IgD-negative memory B cell (primary cell): Measurements from ENCODE around the gene KCNQ1. TPM values are rescaled to one million over a fixed set of nuclear protein-coding genes. Genes with fewer than 3 reads are reported as not detected.

Experiments
- H3K27ac Mint-ChIP-seq, 3 donors: one replicate each; pipeline ENCODE4 v1.8.0; 2020 to 2022; ENCODE audit warnings: mild to moderate bottlenecking in 3 of 3, mixed read lengths in 3 of 3, moderate library complexity in 1 of 3
- H3K27me3 Mint-ChIP-seq: one replicate; pipeline ENCODE4 v1.8.0; 2021; ENCODE audit warnings: mixed read lengths
- H3K36me3 Mint-ChIP-seq: one replicate; pipeline ENCODE4 v1.8.0; 2020; ENCODE audit warnings: mild to moderate bottlenecking, mixed read lengths
- H3K4me1 Mint-ChIP-seq, 3 donors: one replicate each; pipeline ENCODE4 v1.8.0; 2020 to 2022; ENCODE audit warnings: mixed read lengths in 3 of 3, mild to moderate bottlenecking in 1 of 3
- H3K4me3 Mint-ChIP-seq, 4 donors: one replicate each; pipeline ENCODE4 v1.8.0; 2020 to 2022; ENCODE audit warnings: mild to moderate bottlenecking in 4 of 4, mixed read lengths in 4 of 4, moderate library complexity in 3 of 4
- H3K9me3 Mint-ChIP-seq, 3 donors: one replicate each; pipeline ENCODE4 v1.8.0; 2020 to 2021; ENCODE audit warnings: mixed read lengths in 3 of 3, mild to moderate bottlenecking in 1 of 3
- polyA plus RNA-seq: library from polyadenylated mRNA; unstranded; fragments of 300-500 nt; fragmentation: Illumina TruSeq; gene quantifications from one replicate; pipeline ENCODE4 v1.2.3, GENCODE V29; 2021

The KCNQ1 gene
- polyA plus RNA-seq, 1 donor from 2014 or later: 20.5 TPM

DNA sequence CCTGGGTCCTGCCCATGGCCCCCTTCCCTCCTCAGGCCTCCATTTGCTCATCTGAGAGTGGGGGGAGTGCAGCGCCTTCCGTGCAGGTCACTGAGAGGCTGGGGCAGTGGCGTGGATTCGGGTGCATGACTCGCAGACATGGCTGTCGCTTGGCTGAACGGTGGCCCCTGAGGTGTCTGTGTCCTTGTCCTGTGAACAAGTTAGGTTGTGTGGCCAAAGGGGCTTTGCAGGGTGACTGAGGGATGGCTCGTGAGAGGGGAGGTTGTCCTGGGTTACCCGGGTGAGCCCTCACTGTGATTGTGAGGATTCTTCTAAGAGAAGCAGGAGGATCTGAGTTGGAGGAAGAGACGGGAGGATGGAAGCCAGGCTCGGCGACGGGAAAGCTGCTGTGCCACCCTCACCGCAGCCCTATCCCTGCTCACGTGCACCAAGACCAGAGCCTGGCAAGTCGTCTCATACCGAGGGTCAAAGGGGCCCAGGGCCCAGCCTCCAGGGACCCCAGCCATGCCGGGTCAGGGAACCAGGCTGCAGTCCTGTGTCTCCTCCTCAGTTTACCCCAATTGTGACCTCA lies 79.1 kb downstream of the KCNQ1 start:
- no peak overlapping the region for H3K27ac Mint-ChIP-seq
- H3K4me1 Mint-ChIP-seq: peaks cover 21 to 38% (median 31%) of the 10 kb centered on the region in 3 donors
- no peaks in the 10 kb centered on the region for H3K9me3 Mint-ChIP-seq
- no peaks in the 10 kb centered on the region for H3K27me3 Mint-ChIP-seq
- peak overlapping the region in 2 of 4 donors; percentile 35 to 58 for H3K4me3 Mint-ChIP-seq
- peaks cover 2% of the 10 kb centered on the region for H3K36me3 Mint-ChIP-seq

DNA sequence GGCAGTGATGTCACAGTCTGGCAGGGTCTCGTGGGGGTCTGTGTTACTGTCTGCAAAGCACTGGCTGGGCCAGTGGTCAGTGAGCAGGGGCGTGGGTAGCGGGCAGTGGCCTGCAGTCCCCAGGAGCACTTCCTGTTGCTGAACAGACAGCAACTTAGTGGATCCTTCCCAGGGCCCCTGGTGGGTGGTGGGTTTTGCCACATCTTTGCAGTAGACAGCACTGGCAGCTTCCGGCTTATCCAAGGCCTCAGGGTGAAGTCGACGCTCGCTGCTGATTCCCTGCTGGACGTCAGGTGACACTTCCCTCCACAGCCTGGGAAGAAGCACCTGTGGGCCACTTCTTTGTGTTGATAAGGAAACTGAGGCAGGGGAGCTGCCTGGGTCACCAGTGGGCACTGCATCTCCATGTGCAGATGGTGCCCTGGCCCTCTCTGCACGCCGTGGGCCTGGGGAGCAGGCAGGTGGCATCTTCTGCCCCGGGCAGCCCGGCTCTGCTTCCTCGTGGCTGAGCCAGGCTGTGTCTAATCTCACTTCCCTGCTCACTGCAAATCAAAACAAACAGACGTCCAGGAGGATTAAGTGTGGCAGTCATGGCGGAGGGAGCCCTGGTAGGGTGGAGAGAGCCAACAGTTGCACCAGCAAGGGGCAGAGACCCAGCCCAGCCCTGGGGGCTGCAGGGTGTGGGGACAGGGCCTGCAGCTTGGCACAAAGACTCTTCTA lies 79.8 kb downstream of the KCNQ1 start:
- peak overlapping the region in 2 of 4 donors; percentile 20 to 38 for H3K4me3 Mint-ChIP-seq
- peaks cover 2% of the 10 kb centered on the region for H3K36me3 Mint-ChIP-seq

DNA sequence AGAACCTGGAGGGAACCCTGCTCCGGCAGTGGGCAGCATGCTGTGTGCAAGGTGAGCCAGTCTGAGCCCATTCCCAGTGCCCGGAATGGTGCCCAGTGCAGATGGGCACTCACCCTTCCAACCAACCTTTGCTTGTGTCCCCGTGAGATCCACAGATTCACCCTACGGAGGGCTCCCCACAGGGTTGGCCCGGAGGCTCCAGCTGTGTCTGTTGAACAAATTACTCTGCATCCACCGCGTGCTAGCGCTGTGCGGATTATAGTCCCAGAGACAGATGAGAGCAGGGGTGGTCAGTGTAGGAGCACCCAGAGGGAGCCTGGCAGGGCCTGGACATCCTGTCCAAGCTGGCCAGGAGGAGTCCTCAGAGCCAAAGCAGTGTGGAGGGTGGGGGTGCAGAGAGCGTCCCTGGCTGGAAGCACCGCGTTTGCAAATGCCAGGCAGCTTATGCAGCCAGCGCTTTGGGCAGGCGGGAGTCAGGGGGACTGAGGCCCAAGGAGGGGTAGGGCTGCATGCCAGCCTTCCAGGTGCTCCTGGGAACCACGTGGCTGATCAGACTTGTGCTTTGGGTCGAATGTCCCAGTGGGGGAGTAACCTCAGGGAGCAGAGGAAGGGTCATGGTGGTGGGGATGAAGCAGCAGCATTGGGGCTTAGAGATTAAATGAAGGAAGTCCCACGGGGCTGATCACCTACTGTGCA lies 80.5 kb downstream of the KCNQ1 start:
- H3K4me3 Mint-ChIP-seq: peak overlapping the region in 3 of 4 donors; percentile 20 to 97 (median 48)
- H3K27me3 Mint-ChIP-seq: no peaks in the 10 kb centered on the region
- H3K36me3 Mint-ChIP-seq: peaks cover 2% of the 10 kb centered on the region
- H3K9me3 Mint-ChIP-seq: no peaks in the 10 kb centered on the region
- H3K27ac Mint-ChIP-seq: peak overlapping the region in 1 of 3 donors; percentile 97
- peaks cover 21 to 38% (median 31%) of the 10 kb centered on the region in 3 donors for H3K4me1 Mint-ChIP-seq

More for the DNA sequence above, 79.8 kb downstream of the KCNQ1 start:
- H3K27me3 Mint-ChIP-seq: no peaks in the 10 kb centered on the region
- H3K4me1 Mint-ChIP-seq: peaks cover 21 to 38% (median 31%) of the 10 kb centered on the region in 3 donors
- H3K9me3 Mint-ChIP-seq: no peaks in the 10 kb centered on the region
- peak overlapping the region in 1 of 3 donors; percentile 63 for H3K27ac Mint-ChIP-seq

DNA sequence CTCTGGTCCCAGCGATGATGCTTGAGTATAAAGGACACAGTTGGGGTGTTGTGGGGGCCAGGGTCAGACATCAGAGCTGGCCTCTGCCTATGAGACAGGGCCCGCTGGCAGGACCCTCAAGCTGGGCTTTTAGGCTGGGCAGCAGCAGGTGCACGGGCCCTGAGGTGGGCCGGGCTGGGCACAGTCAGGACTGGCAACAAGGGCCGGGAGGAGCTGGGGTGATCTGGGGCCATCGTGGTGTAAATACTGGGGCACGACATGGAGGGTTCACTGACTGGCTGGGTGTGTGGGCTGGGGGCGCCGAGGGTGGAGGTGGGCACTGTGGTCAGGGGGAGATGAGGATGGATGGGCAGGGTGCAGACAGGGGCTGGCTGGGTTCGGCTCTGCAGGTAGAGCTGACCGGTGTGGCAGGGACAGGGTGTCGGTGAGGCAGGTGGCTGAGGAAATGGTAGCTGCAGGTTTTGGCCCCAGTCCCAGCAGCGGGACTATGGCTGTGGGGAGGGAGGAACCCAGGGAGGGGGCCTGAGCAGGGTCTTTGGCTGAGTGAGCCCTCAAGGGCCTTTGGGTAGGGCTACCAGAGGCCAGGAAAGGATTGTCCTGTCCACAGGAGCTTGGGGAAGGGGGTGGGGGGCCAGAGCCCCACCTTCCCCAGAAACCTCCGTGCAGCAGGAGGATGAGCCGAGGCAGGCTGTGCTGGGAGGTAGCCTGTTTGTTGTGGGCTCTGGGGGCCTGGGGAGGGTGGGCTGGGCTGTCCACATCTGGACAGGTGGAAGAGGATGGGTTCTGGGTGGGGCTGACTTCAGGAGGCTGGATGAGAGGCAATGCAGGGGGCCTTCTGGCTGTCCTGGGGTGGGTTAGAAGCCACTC lies 81.4 kb downstream of the KCNQ1 start:
- Mint-ChIP-seq H3K9me3 (no peaks in the 10 kb centered on the region), H3K36me3 (peaks cover 2% of the 10 kb centered on the region), H3K27me3 (no peaks in the 10 kb centered on the region), H3K4me1 (peaks cover 21 to 35% (median 30%) of the 10 kb centered on the region in 3 donors), H3K27ac (peak overlapping the region; percentile 89 to 97 (median 91)), H3K4me3 (peak overlapping the region; percentile 73 to 97 (median 86))

DNA sequence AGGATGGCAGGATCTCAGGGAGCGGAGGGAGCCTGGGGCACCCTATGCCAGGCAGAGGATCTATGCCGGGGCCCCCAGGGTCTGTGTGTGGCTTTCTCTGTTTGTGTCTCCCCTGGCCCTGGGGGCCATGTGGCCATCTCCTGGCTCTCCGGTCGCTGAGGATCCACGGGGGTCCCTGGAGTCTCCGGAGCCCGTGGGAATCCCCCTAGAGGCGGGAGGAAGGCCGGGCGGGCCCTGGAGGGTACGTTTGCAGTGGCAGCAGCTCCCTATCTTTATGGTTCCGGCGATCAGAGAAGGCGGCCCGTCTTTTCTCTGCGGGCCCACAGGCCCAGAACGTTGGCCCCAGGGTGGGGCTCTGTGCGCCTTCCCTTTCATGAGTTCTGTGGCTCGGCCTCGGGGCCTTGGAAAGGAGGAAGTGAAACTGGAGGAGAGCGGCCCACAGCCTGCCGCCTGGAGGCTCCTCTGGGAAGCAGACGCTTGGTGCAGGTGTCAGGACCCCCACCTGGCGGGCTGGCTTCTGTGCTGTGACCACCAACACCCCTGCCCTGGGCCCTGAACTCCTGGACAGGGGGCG lies 82.1 kb downstream of the KCNQ1 start:
- Mint-ChIP-seq H3K9me3 (no peaks in the 10 kb centered on the region), H3K27me3 (no peaks in the 10 kb centered on the region), H3K27ac (peak overlapping the region; percentile 91 to 97 (median 95)), H3K36me3 (peaks cover 2% of the 10 kb centered on the region), H3K4me1 (peaks cover 21 to 39% (median 32%) of the 10 kb centered on the region in 3 donors), H3K4me3 (peak overlapping the region; percentile 73 to 97 (median 86))

DNA sequence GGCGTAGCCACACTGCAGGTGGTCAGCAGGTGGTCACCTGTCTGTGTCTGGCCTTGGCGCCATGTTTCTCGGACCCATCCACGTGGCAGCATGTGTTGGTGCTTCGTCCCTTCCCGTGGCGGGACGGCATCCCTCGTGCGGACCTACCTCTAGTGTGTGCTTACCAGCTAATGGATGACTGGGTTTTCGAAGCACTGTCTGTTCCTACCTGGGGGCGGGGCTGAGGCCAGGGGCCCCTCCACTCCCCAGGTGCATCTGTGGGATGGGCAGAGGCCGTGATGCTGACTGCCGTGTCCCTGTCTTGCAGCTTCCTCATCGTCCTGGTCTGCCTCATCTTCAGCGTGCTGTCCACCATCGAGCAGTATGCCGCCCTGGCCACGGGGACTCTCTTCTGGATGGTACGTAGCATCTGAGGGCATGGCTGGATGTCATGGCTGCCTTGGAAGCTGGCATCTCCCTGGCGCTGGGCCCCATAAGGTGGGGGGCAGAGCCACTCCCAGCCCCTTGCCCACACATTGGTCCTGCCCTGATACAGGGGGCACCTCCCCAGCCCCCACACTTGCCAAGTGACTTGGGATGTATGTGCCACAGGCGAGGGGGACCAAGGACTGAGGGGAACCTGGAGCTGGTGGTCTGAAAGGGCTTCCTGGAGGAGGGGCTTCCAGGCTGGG lies 82.9 kb downstream of the KCNQ1 start:
- H3K9me3 Mint-ChIP-seq: no peaks in the 10 kb centered on the region
- peak overlapping the region; percentile 91 to 97 (median 95) for H3K27ac Mint-ChIP-seq
- peaks cover 2% of the 10 kb centered on the region for H3K36me3 Mint-ChIP-seq
- peaks cover 24 to 41% (median 36%) of the 10 kb centered on the region in 3 donors for H3K4me1 Mint-ChIP-seq
- peaks cover under 1% of the 10 kb centered on the region for H3K27me3 Mint-ChIP-seq
- no peak overlapping the region for H3K4me3 Mint-ChIP-seq

DNA sequence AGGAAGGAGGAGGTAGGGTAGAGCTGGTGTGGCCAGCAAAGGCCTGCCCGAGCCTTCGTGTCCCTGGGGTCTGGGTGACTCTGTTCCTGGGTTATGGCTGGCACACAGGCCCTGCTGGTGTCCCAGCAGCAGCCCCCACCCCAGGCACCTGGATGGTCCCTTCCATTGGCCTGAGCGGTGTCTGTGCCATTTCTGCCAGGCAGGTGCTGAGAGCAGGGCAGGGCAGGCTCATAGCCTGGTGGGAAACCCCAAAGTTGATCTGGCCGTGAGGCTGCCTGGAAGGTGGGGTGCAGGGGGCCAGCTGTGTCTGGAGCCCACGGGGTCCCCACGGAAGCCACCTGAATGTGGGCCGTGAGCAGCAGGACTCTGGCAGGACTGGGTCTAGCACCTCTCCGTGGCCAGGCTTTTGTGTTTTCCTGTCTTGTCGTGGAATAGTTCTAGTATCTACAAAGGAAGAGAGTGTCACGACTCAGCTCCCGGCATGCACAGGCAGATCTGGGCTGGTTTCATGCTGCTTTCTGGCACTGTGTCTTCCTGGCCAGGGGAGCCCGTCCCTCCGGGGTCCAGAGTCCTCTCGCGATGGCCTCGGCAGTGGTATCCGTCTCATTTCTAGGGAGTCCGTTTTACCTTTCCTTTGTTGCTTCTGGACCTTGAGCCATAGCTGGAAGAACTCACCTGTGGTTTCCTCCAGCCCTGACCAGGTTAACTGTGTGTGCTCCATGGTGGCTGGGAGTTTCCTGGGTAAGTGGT lies 83.7 kb downstream of the KCNQ1 start:
- Mint-ChIP-seq H3K27me3 (peaks cover 3% of the 10 kb centered on the region), H3K27ac (peak overlapping the region in 2 of 3 donors; percentile 39 to 97), H3K36me3 (peaks cover 2% of the 10 kb centered on the region), H3K9me3 (no peaks in the 10 kb centered on the region), H3K4me1 (peaks cover 27 to 46% (median 39%) of the 10 kb centered on the region in 3 donors), H3K4me3 (no peak overlapping the region)

DNA sequence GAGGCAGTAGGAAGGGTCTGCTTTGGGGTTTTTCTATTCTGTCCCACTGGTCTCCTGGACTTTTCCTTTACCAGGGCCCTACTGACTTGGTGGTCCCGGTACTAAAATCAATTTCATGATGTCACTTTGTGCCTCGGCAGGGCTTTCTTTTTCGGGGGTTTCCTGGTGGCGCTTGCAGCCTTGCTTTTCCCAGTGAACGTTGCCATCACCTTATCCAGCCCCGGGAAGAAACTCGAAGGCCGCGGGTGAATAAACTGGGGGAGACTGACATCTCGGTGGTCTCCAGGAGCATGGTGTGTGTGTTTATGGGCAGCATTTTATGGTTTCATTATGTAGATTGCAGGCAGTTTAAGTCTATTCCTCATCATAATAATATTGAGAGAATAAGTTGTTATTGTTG lies 84.4 kb downstream of the KCNQ1 start:
- Mint-ChIP-seq H3K4me1 (peaks cover 27 to 46% (median 41%) of the 10 kb centered on the region in 3 donors), H3K27me3 (peaks cover 3% of the 10 kb centered on the region), H3K9me3 (no peaks in the 10 kb centered on the region), H3K36me3 (no peaks in the 10 kb centered on the region), H3K4me3 (no peak overlapping the region), H3K27ac (no peak overlapping the region)

DNA sequence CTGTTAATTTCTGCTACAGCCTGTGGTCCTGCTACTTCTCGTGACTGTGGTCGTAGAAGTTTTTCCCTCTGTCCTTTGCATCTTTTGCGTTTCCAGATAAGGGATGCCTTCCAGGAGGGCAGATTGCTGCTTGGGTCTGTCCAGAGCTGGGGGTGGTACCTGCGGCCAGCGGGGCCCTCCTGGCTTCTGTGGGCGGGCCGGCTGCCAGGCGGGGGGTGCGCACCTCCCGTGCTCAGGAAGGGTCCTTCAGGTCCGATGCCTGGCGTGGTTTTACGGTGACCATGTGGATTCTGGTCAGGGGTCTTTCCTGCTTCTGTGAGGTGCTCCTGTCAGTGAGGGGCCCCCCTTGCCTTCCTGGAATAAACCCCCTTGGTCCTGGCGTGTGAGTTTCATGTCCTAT lies 84.8 kb downstream of the KCNQ1 start:
- Mint-ChIP-seq H3K27ac (no peak overlapping the region), H3K4me1 (peaks cover 27 to 44% (median 39%) of the 10 kb centered on the region in 3 donors), H3K36me3 (no peaks in the 10 kb centered on the region), H3K27me3 (peaks cover 3% of the 10 kb centered on the region), H3K4me3 (no peak overlapping the region), H3K9me3 (no peaks in the 10 kb centered on the region)

DNA sequence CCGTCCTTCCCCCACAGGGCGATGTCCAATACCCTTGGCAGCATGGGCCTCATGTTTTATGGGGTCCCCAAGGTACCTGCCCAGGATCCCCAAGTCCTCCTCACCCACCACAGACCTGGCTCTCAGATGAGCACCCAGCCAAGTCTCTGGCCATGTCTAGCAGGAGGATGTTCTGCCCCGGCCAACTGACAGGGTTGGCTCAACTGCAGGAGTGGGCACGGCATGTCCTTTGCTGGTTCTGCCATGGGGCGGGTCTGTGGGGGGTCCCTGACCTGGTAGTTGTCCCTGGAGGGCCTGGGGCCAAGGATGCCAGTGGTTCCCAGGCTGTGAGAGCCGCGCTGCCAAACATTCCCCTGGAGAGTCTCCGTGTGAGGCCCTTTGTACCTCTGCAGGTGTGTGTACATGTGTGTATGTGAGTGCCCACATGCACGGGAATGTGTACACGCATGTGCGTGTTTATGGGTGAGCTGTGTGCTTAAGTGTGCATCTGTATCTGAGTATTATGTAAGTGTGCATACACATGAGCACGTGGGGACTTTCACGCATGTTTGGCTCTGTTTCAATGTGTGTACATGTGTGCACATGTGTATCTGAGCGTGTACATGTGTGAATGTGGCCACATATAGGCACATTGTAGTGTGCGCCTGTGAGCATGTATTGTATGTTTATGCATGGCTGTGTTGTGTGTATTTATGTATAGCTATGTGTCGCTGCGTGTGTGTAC lies 85.5 kb downstream of the KCNQ1 start:
- H3K27ac Mint-ChIP-seq: no peak overlapping the region
- H3K4me1 Mint-ChIP-seq: peaks cover 20 to 39% (median 36%) of the 10 kb centered on the region in 3 donors
- no peaks in the 10 kb centered on the region for H3K36me3 Mint-ChIP-seq
- peaks cover 3% of the 10 kb centered on the region for H3K27me3 Mint-ChIP-seq
- no peak overlapping the region for H3K4me3 Mint-ChIP-seq
- H3K9me3 Mint-ChIP-seq: no peaks in the 10 kb centered on the region

DNA sequence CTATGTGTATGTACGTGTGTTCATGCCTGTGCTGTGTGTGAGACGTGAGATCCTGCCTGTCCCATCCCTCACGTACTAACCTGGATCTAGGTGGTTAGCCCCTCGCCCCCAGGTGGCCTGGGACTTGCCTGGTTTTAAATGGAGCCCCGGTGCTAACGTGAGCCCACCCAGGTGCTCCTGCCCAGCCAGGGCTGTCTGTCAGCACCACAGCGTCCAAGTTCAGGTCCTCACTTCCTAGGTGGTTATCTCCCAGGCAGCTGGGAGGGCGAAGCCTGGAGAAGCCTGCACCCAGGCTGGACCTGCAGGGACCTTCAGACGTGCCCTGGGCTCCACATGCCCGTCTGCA lies 86.0 kb downstream of the KCNQ1 start:
- H3K4me3 Mint-ChIP-seq: no peak overlapping the region

DNA sequence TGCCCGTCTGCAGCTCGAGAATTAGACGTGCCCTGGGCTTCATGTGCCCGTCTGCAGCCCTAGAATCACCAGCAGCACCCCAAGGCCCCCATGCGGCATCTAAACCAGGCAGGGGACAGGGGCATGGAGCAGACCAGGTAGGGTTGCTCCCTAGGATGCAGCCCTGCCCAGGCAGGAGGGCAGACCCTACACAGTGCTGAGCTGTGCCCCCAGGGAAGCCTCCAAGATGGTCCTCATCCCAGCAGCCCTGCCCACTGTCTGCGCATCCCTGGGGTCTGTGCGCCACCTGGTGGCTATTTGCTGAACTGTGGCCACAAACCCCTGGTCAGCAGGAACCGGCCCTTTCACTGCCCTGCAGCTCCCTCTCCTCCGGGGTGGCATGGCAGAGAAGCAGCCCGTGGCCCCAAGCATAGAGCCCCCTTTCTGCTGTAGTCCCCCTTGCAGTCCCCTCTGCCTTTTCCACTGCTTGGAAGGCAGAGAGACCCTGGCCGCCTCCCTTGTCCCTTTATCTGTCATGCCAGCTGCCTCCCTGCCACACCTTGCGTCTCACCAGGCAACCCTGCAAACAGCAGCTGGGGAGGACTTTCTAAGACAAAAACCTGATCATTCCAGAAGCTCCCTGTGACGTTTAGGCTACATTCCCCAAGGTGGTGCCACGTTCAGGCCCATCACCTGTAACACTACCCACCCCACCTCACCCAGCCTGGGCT lies 86.6 kb downstream of the KCNQ1 start:
- Mint-ChIP-seq H3K4me3 (no peak overlapping the region), H3K36me3 (no peaks in the 10 kb centered on the region), H3K27me3 (peaks cover 3% of the 10 kb centered on the region), H3K27ac (peak overlapping the region in 1 of 3 donors; percentile 32), H3K9me3 (no peaks in the 10 kb centered on the region), H3K4me1 (peaks cover 18 to 28% (median 27%) of the 10 kb centered on the region in 3 donors)

More for the DNA sequence above, 86.0 kb downstream of the KCNQ1 start:
- no peaks in the 10 kb centered on the region for H3K9me3 Mint-ChIP-seq
- H3K4me1 Mint-ChIP-seq: peaks cover 18 to 33% (median 31%) of the 10 kb centered on the region in 3 donors
- no peak overlapping the region for H3K27ac Mint-ChIP-seq
- peaks cover 3% of the 10 kb centered on the region for H3K27me3 Mint-ChIP-seq
- H3K36me3 Mint-ChIP-seq: no peaks in the 10 kb centered on the region
